HG02884 (cell line): Measurements from ENCODE around the gene NGEF.
"Not testable (repeated sequence)": the region's sequence is repeated elsewhere in the genome, so short reads cannot be mapped to it uniquely, and the experiment has no call there.

Source experiments
- ATAC-seq: cut with Tn5 transposase; IDR thresholded peaks from one replicate; pipeline ENCODE4 v1.9.1; 2021; ENCODE audit warnings: mild to moderate bottlenecking, moderate library complexity; ENCODE audit not compliant: unreplicated experiment

The NGEF gene

GRCh38 chr2:232937278-232937906 lies 75.7 kb downstream of the NGEF start:
- ATAC-seq: no peak

- no peak for ATAC-seq
Measured at GRCh38 chr2:232931636-232932035, 81.4 kb downstream of the NGEF start.

GRCh38 chr2:232930059-232930400 lies 83.0 kb downstream of the NGEF start:
- ATAC-seq: no peak

GRCh38 chr2:232929303-232930058 lies 83.6 kb downstream of the NGEF start:
- no peak for ATAC-seq

GRCh38 chr2:232928551-232929302 lies 84.3 kb downstream of the NGEF start:
- no peak for ATAC-seq

- no peak for ATAC-seq
Measured at GRCh38 chr2:232927793-232928550, 85.1 kb downstream of the NGEF start.

- no peak for ATAC-seq
Measured at GRCh38 chr2:232927032-232927792, 85.8 kb downstream of the NGEF start.

GRCh38 chr2:232926431-232926939 lies 86.6 kb downstream of the NGEF start:
- ATAC-seq: no peak

GRCh38 chr2:232925821-232926156 lies 87.3 kb downstream of the NGEF start:
- no peak for ATAC-seq

GRCh38 chr2:232925153-232925820 lies 87.8 kb downstream of the NGEF start:
- ATAC-seq: no peak

- ATAC-seq: no peak
Measured at GRCh38 chr2:232924433-232924832, 88.6 kb downstream of the NGEF start.

- ATAC-seq: no peak
Measured at GRCh38 chr2:232920760-232921159, 92.3 kb downstream of the NGEF start.

- no peak for ATAC-seq
Measured at GRCh38 chr2:232920055-232920454, 93.0 kb downstream of the NGEF start.

- ATAC-seq: no peak
Measured at GRCh38 chr2:232919141-232919540, 93.9 kb downstream of the NGEF start.

GRCh38 chr2:232913903-232914302 lies 99.2 kb downstream of the NGEF start:
- no peak for ATAC-seq

GRCh38 chr2:232911712-232912277 lies 101.3 kb downstream of the NGEF start:
- no peak for ATAC-seq

GRCh38 chr2:232910376-232910775 lies 102.7 kb downstream of the NGEF start:
- ATAC-seq: no peak

- no peak for ATAC-seq
Measured at GRCh38 chr2:232908695-232909094, 104.4 kb downstream of the NGEF start.

GRCh38 chr2:232907718-232908085 lies 105.4 kb downstream of the NGEF start:
- ATAC-seq: not testable (repeated sequence)
